ENCODE measurements around the gene FNDC11.
"Not testable (repeated sequence)": the region's sequence is repeated elsewhere in the genome, so short reads cannot be mapped to it uniquely, and the experiment has no call there.

FNDC11 gene

DNA sequence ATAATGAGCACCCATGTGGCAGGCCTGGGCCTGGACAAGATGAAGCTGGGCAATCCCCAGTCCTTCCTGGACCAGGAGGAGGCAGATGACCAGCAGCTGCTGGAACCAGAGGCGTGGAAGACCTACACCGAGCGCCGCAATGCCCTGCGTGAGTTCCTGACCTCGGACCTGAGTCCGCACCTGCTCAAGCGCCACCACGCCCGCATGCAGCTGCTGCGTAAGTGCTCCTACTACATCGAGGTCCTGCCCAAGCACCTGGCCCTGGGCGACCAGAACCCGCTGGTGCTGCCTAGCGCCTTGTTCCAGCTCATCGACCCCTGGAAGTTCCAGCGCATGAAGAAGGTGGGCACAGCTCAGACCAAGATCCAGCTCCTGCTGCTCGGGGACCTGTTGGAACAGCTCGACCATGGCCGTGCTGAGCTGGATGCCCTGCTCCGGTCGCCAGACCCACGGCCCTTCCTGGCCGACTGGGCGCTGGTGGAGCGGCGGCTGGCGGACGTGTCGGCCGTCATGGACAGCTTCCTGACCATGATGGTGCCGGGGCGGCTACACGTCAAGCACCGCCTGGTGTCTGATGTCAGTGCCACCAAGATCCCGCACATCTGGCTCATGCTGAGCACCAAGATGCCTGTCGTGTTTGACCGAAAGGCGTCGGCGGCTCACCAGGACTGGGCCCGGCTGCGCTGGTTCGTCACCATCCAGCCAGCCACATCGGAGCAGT, 1.9 kb downstream of the FNDC11 start:
- no peaks in the 10 kb centered on the region for H3K9me3 ChIP-seq (ENCODE audit: severe bottlenecking)
- no peaks in the 10 kb centered on the region for H3K27me3 ChIP-seq (ENCODE audit: insufficient read depth, poor library complexity, severe bottlenecking)
- no peak overlapping the region for H3K27ac ChIP-seq (ENCODE audit: poor library complexity, severe bottlenecking)
- peaks cover 17% of the 10 kb centered on the region for H3K36me3 ChIP-seq (ENCODE audit: low read depth)
- DNase-seq (ENCODE audit: low spot score) (peak; percentile 88), ATAC-seq (ENCODE audit: low read depth) (no peak)
- peaks cover 9% of the 10 kb centered on the region for H3K4me1 ChIP-seq (ENCODE audit: insufficient read depth, poor library complexity, severe bottlenecking)
- TF ChIP-seq, protein P1, sequence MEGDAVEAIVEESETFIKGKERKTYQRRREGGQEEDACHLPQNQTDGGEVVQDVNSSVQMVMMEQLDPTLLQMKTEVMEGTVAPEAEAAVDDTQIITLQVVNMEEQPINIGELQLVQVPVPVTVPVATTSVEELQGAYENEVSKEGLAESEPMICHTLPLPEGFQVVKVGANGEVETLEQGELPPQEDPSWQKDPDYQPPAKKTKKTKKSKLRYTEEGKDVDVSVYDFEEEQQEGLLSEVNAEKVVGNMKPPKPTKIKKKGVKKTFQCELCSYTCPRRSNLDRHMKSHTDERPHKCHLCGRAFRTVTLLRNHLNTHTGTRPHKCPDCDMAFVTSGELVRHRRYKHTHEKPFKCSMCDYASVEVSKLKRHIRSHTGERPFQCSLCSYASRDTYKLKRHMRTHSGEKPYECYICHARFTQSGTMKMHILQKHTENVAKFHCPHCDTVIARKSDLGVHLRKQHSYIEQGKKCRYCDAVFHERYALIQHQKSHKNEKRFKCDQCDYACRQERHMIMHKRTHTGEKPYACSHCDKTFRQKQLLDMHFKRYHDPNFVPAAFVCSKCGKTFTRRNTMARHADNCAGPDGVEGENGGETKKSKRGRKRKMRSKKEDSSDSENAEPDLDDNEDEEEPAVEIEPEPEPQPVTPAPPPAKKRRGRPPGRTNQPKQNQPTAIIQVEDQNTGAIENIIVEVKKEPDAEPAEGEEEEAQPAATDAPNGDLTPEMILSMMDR (IDR thresholded peaks at IDR 0.05; ENCODE audit: poor library complexity, severe bottlenecking), result no peak
- no peak overlapping the region for H3K4me3 ChIP-seq (ENCODE audit: severe bottlenecking)

DNA sequence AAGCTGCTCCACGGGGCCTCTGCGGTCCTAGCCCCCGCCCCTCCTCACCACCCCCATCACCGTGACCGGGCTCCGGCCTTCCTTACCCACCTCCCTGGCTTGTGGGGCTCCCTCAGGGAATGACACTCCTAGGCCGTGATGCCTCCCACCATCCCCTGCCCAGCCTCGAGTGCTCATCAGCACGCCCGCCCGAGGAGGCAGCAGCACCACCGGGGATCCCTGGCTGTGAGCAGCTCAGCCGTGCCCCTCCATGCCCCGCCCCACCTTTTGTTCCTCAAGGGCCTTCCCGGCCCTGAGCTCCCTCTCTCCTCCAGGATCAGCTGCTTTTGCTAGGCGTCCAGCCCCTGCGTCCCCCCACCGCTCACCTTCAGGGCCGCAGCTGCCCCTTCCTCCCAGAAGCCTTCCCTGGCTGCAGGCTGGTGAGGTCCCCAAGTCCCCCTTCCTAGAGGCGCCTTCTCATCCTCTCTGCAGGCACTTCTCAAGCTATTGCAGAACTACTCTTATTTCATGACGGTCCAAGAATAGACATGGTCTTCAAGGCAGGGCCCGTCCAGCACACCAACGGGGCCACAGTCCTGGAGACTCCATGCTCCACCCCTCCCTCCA, 3.0 kb downstream of the FNDC11 start:
- Histone ChIP-seq H3K36me3 (ENCODE audit: low read depth) (peaks cover 28% of the 10 kb centered on the region), H3K4me3 (ENCODE audit: severe bottlenecking) (no peak overlapping the region), H3K9me3 (ENCODE audit: severe bottlenecking) (no peaks in the 10 kb centered on the region), H3K4me1 (ENCODE audit: insufficient read depth, poor library complexity, severe bottlenecking) (peaks cover 9% of the 10 kb centered on the region), H3K27me3 (ENCODE audit: insufficient read depth, poor library complexity, severe bottlenecking) (no peaks in the 10 kb centered on the region), H3K27ac (ENCODE audit: poor library complexity, severe bottlenecking) (no peak overlapping the region)
- TF ChIP-seq, protein P1 (IDR thresholded peaks at IDR 0.05; ENCODE audit: poor library complexity, severe bottlenecking), result no peak
- ATAC-seq (ENCODE audit: low read depth) (no peak), DNase-seq (ENCODE audit: low spot score) (peak; percentile 89)

DNA sequence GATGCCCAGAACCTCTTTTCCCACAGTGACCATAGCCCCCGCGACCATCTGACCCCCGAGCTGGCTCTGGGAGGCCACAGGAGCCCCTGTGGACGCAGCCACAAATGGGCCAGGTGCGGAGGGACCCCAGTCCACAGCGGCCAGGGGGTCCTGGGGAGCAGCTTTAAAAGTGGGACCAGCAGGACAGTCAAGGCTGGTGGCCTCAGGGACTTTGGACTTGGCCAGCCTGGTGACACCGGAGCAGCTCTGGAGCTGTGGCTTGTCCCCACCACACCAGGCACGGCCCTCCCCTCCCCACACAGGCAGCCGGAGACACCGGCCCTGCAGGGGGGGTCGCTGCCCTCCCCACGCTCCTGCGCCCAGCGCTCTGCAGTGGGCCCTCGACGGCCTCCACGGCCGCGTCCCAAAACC, 3.5 kb downstream of the FNDC11 start:
- DNase-seq (ENCODE audit: low spot score) (peak; percentile 83), ATAC-seq (ENCODE audit: low read depth) (no peak)
- Histone ChIP-seq H3K4me3 (ENCODE audit: severe bottlenecking) (no peak overlapping the region), H3K36me3 (ENCODE audit: low read depth) (peaks cover 31% of the 10 kb centered on the region), H3K27me3 (ENCODE audit: insufficient read depth, poor library complexity, severe bottlenecking) (no peaks in the 10 kb centered on the region), H3K9me3 (ENCODE audit: severe bottlenecking) (no peaks in the 10 kb centered on the region), H3K27ac (ENCODE audit: poor library complexity, severe bottlenecking) (no peak overlapping the region), H3K4me1 (ENCODE audit: insufficient read depth, poor library complexity, severe bottlenecking) (peaks cover 7% of the 10 kb centered on the region)
- TF ChIP-seq, protein P1 (IDR thresholded peaks at IDR 0.05; ENCODE audit: poor library complexity, severe bottlenecking), result no peak

DNA sequence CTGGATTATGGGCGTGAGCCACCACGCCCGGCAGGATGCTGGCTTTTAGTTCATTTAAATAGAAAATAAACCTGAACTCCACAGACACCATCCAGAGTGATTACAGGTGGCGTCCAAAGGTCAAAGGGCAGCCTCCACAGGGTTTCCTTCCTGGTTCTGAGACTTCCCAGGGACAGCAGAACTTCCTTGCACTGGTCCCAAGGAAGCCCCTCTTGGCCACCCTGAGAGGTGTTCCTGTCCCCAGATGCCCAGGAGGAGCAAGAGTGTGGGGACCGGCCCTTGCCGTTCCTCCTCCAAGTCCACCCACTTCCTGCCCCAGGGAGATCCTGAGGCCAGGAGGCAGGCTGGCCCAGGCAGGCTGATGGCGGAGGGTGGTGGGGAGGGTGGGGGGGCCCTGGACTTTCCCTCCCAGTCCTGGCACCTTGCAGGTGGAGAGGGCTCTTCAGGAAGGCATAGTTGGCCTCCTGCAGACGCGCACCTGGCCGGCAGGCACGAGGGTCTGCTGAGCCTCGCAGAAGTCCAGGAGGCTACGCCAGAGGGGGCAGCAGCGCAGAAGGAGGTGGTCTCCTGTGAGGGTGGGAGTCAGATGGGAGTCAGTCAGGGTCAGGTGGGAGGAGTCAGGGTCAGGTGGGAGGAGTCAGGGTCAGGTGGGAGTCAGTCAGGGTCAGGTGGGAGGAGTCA, 5.0 kb downstream of the FNDC11 start:
- H3K27ac ChIP-seq (ENCODE audit: poor library complexity, severe bottlenecking), result no peak overlapping the region
- no peak overlapping the region for H3K4me3 ChIP-seq (ENCODE audit: severe bottlenecking)
- H3K36me3 ChIP-seq (ENCODE audit: low read depth), result peaks cover 37% of the 10 kb centered on the region
- H3K9me3 ChIP-seq (ENCODE audit: severe bottlenecking), result no peaks in the 10 kb centered on the region
- DNase-seq (ENCODE audit: low spot score), result no peak
- no peak for ATAC-seq (ENCODE audit: low read depth)
- H3K4me1 ChIP-seq (ENCODE audit: insufficient read depth, poor library complexity, severe bottlenecking), result no peaks in the 10 kb centered on the region
- TF ChIP-seq, protein P1 (IDR thresholded peaks at IDR 0.05; ENCODE audit: poor library complexity, severe bottlenecking), result no peak
- no peaks in the 10 kb centered on the region for H3K27me3 ChIP-seq (ENCODE audit: insufficient read depth, poor library complexity, severe bottlenecking)

DNA sequence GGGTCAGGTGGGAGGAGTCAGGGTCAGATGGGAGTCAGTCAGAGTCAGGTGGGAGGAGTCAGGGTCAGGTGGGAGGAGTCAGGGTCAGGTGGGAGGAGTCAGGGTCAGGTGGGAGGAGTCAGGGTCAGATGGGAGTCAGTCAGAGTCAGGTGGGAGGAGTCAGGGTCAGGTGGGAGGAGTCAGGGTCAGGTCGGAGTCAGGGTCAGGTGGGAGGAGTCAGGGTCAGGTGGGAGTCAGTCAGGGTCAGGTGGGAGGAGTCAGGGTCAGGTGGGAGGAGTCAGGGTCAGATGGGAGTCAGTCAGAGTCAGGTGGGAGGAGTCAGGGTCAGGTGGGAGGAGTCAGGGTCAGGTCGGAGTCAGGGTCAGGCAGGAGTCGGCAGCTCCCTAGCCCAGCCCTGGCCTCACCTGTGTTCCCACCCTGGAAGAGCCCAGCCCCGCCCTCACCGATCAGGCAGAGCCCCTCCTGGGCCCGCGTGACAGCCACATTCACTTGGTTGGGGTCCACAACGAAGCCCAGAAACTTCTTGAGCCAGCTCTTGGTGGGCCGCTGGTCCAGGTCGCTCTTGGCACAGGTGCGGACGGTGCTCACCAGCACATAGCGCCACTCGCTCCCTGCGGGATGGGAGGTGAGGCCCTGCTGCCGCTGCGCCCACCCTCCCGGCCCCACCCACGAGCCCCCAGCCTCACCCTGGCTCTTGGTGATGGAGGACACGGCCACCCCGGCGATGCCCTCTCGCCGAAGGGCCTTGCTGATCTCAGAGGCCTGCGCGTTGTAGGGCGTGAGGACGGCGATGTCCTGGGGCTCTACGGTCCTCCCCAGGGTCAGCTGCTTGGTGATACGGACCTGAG, 5.8 kb downstream of the FNDC11 start:
- DNase-seq (ENCODE audit: low spot score), result peak; percentile 86

More for the DNA sequence above, 5.8 kb downstream of the FNDC11 start:
- not testable (repeated sequence) for H3K27ac ChIP-seq (ENCODE audit: poor library complexity, severe bottlenecking); H3K4me3 ChIP-seq (ENCODE audit: severe bottlenecking); H3K27me3 ChIP-seq (ENCODE audit: insufficient read depth, poor library complexity, severe bottlenecking); H3K4me1 ChIP-seq (ENCODE audit: insufficient read depth, poor library complexity, severe bottlenecking); ATAC-seq (ENCODE audit: low read depth); H3K9me3 ChIP-seq (ENCODE audit: severe bottlenecking)
- peaks cover 38% of the 10 kb centered on the region for H3K36me3 ChIP-seq (ENCODE audit: low read depth)
